HEK293 (cell line): ENCODE measurements around the gene KLHL36.

ENCODE experiments used
- CTCF ChIA-PET: fragments of 350-600 bp; formaldehyde crosslinking; extraction: SDS; loops from one replicate; lab custom pipeline; 2021; ENCODE audit warnings: antibody characterized with exemption; lab: Yijun Ruan, JAX
- POLR2A ChIA-PET: fragments of 300-600 bp; formaldehyde crosslinking; extraction: SDS; loops from one replicate; lab custom pipeline; 2020; ENCODE audit warnings: antibody characterized with exemption, inconsistent platforms; lab: Yijun Ruan, JAX
- H3K27ac ChIP-seq: fragments of 200-500 bp; sonication (Bioruptor generic); 2 replicates; pipeline ENCODE4 v1.5.1; 2014; ENCODE audit warnings: low read depth, low read length, control low read depth, inconsistent platforms; ENCODE audit errors: extremely low read depth
- H3K36me3 ChIP-seq, 2 experiments: fragments of 200-500 bp in 1 of 2; sonication (Bioruptor generic) in 1 of 2; 1 replicate in 1 of 2; 2 replicates in 1 of 2; pipeline ENCODE4 v1.5.1; 2014 to 2017; ENCODE audit warnings: inconsistent platforms in 2 of 2, low read length in 2 of 2; ENCODE audit not compliant: control insufficient read depth in 2 of 2, insufficient read depth in 1 of 2
- H3K4me1 ChIP-seq: fragments of 200-500 bp; sonication (Bioruptor generic); 2 replicates; pipeline ENCODE4 v1.5.1; 2014; ENCODE audit warnings: mild to moderate bottlenecking, low read length, inconsistent platforms; ENCODE audit not compliant: control insufficient read depth, insufficient read depth
- H3K4me3 ChIP-seq: 2 replicates; pipeline ENCODE4 v1.5.1; 2011; ENCODE audit warnings: low read depth, mild to moderate bottlenecking, control low read depth, low read length, moderate library complexity
- H3K9me3 ChIP-seq: fragments of 200-500 bp; sonication (Bioruptor generic); 2 replicates; pipeline ENCODE4 v1.5.1; 2014; ENCODE audit warnings: low read depth, low read length, inconsistent platforms; ENCODE audit not compliant: control insufficient read depth, insufficient read depth
- CTCF ChIP-seq: fragments of 450-650 bp; formaldehyde crosslinking; IDR thresholded peaks from 2 replicates; pipeline ENCODE4 v1.5.1; 2016; ENCODE audit warnings: missing biosample characterization, missing genetic modification characterization
- EGR2 ChIP-seq: fragments of 450-650 bp; formaldehyde crosslinking; IDR thresholded peaks from 2 replicates; pipeline ENCODE4 v1.5.1; 2016; ENCODE audit warnings: low read depth, missing biosample characterization, missing genetic modification characterization
- GLIS1 ChIP-seq: fragments of 450-650 bp; formaldehyde crosslinking; IDR thresholded peaks from 2 replicates; pipeline ENCODE4 v1.5.1; 2016; ENCODE audit warnings: missing biosample characterization, missing genetic modification characterization
- KLF9 ChIP-seq: fragments of 450-650 bp; formaldehyde crosslinking; IDR thresholded peaks from 2 replicates; pipeline ENCODE4 v1.5.1; 2016; ENCODE audit warnings: missing biosample characterization, missing genetic modification characterization, low read depth
- PRDM10 ChIP-seq: fragments of 450-650 bp; formaldehyde crosslinking; IDR thresholded peaks from 2 replicates; pipeline ENCODE4 v1.5.1; 2016; ENCODE audit warnings: missing biosample characterization, missing genetic modification characterization
- SCRT1 ChIP-seq: fragments of 450-650 bp; formaldehyde crosslinking; IDR thresholded peaks from 2 replicates; pipeline ENCODE4 v1.5.1; 2016; ENCODE audit warnings: missing biosample characterization, missing genetic modification characterization, borderline replicate concordance
- SCRT2 ChIP-seq: fragments of 450-650 bp; formaldehyde crosslinking; IDR thresholded peaks from 2 replicates; pipeline ENCODE4 v1.5.1; 2016; ENCODE audit warnings: missing biosample characterization, missing genetic modification characterization
- ZBTB17 ChIP-seq: fragments of 450-650 bp; formaldehyde crosslinking; IDR thresholded peaks from 2 replicates; pipeline ENCODE4 v1.5.1; 2016; ENCODE audit warnings: missing biosample characterization, missing genetic modification characterization
- ZBTB48 ChIP-seq: fragments of 450-650 bp; formaldehyde crosslinking; IDR thresholded peaks from 2 replicates; pipeline ENCODE4 v1.5.1; 2016; ENCODE audit warnings: missing biosample characterization, missing genetic modification characterization
- ZBTB7A ChIP-seq: fragments of 450-650 bp; formaldehyde crosslinking; IDR thresholded peaks from 2 replicates; pipeline ENCODE4 v1.5.1; 2016; ENCODE audit warnings: low read depth, missing biosample characterization, missing genetic modification characterization
- ZFHX2 ChIP-seq: fragments of 450-650 bp; formaldehyde crosslinking; conservative IDR thresholded peaks from 2 replicates; pipeline ENCODE4 v1.5.1; 2016; ENCODE audit warnings: missing biosample characterization, missing genetic modification characterization
- ZNF132 ChIP-seq: fragments of 450-650 bp; formaldehyde crosslinking; IDR thresholded peaks from 2 replicates; pipeline ENCODE4 v1.5.1; 2017; ENCODE audit warnings: missing biosample characterization, missing genetic modification characterization, borderline replicate concordance
- ZNF416 ChIP-seq: fragments of 450-650 bp; formaldehyde crosslinking; IDR thresholded peaks from 2 replicates; pipeline ENCODE4 v1.5.1; 2016; ENCODE audit warnings: missing biosample characterization, missing genetic modification characterization
- ZNF624 ChIP-seq: fragments of 450-650 bp; formaldehyde crosslinking; IDR thresholded peaks from 2 replicates; pipeline ENCODE4 v1.5.1; 2017; ENCODE audit warnings: missing biosample characterization, missing genetic modification characterization
- ZNF660 ChIP-seq: fragments of 450-650 bp; IDR thresholded peaks from 2 replicates; pipeline ENCODE4 v1.5.1; 2018; ENCODE audit warnings: missing biosample characterization, mild to moderate bottlenecking, missing genetic modification characterization

KLHL36 gene

GRCh38 chr16:84672276-84673202, 24.2 kb downstream of the KLHL36 start:
- Histone ChIP-seq H3K9me3 (no peaks in the 10 kb centered on the region), H3K36me3 (no peaks in the 10 kb centered on the region), H3K4me3 (no peak overlapping the region), H3K27ac (no peak overlapping the region), H3K4me1 (no peaks in the 10 kb centered on the region)
- CTCF ChIA-PET, result interaction anchor here (0.7 to 4.0 kb wide), 39 partner anchors 9 to 833 kb away, joined by 3 to 75 read pairs (median 4); partner anchors contain the start of gene KLHL36
- POLR2A ChIA-PET, result interaction anchor here (0.5 to 1.0 kb wide), 5 partner anchors 9 to 313 kb away, joined by 3 to 7 read pairs (median 4); partner anchors contain the start of gene CRISPLD2
- TF ChIP-seq ZNF132 (tag by site-specific recombination) (no peak), KLF9 (tag by site-specific recombination) (0 out of 2 replicates have a peak, but pooled peaks have one; percentile 14), ZFHX2 (tag by site-specific recombination) (peak; percentile 47; the same call in 1 of the 2 replicates), PRDM10 (peak; percentile 66), GLIS1 (tag by site-specific recombination) (peak; percentile 76), ZNF660 (tag by site-specific recombination) (peak; percentile 37; the same call in 1 of the 2 replicates), ZBTB48 (tag by site-specific recombination) (peak; percentile 52; the same call in 1 of the 2 replicates), ZBTB17 (tag by site-specific recombination) (peak; percentile 85), ZBTB7A (no peak), EGR2 (tag by site-specific recombination) (0 out of 2 replicates have a peak, but pooled peaks have one; percentile 39), CTCF (tag by site-specific recombination) (peak; percentile 70), ZNF416 (tag by site-specific recombination) (no peak)
- TF ChIP-seq, all 188 proteins: peak for 9

GRCh38 chr16:84673203-84673535, 24.9 kb downstream of the KLHL36 start:
- Histone ChIP-seq H3K4me3 (no peak overlapping the region), H3K9me3 (no peaks in the 10 kb centered on the region), H3K27ac (no peak overlapping the region), H3K36me3 (no peaks in the 10 kb centered on the region), H3K4me1 (no peaks in the 10 kb centered on the region)
- ChIA-PET POLR2A (interaction anchor here (0.5 to 0.8 kb wide), 2 partner anchors 146 to 313 kb away, joined by 3 to 7 read pairs; partner anchors contain the start of gene CRISPLD2), CTCF (interaction anchor here (0.7 to 4.0 kb wide), 17 partner anchors 8 to 834 kb away, joined by 3 to 75 read pairs (median 7); partner anchors contain the start of gene KLHL36)
- TF ChIP-seq ZNF624 (tag by site-specific recombination) (no peak), SCRT1 (tag by site-specific recombination) (peak; percentile 92), SCRT2 (tag by site-specific recombination) (peak; percentile 94)
